Endothelial cell (in vitro differentiated cells): ENCODE measurements around the gene DNAH11. TPM values are rescaled to one million over a fixed set of nuclear protein-coding genes. Genes with fewer than 3 reads are reported as not detected.

ENCODE experiments used
- DNase-seq: peaks from one replicate; pipeline ENCODE4 v3.0.0; 2021; ENCODE audit warnings: low spot score
- H3K27ac Mint-ChIP-seq: one replicate; pipeline ENCODE4 v1.8.0; 2021; ENCODE audit warnings: mixed read lengths, inconsistent platforms; ENCODE audit not compliant: unreplicated experiment
- H3K27me3 Mint-ChIP-seq: one replicate; pipeline ENCODE4 v1.8.0; 2021; ENCODE audit warnings: mild to moderate bottlenecking, moderate library complexity, mixed read lengths, inconsistent platforms; ENCODE audit not compliant: unreplicated experiment
- H3K36me3 Mint-ChIP-seq: one replicate; pipeline ENCODE4 v1.8.0; 2021; ENCODE audit warnings: mild to moderate bottlenecking, low read depth, mixed read lengths, inconsistent platforms; ENCODE audit not compliant: unreplicated experiment
- H3K4me1 Mint-ChIP-seq: one replicate; pipeline ENCODE4 v1.8.0; 2021; ENCODE audit warnings: mild to moderate bottlenecking, mixed read lengths, inconsistent platforms; ENCODE audit not compliant: unreplicated experiment
- H3K4me3 Mint-ChIP-seq: one replicate; pipeline ENCODE4 v1.8.0; 2021; ENCODE audit warnings: mild to moderate bottlenecking, mixed read lengths, inconsistent platforms; ENCODE audit not compliant: unreplicated experiment
- H3K9me3 Mint-ChIP-seq: one replicate; pipeline ENCODE4 v1.8.0; 2021; ENCODE audit warnings: mixed read lengths, inconsistent platforms; ENCODE audit not compliant: unreplicated experiment
- total RNA-seq: library from RNA; stranded (reverse); fragmentation: NEBNext Ultra II Directional; extraction: Animal tissue kit (Norgen Biotek cat#: 25700); gene quantifications from one replicate; pipeline ENCODE4 v1.2.1, GENCODE V29; 2021; ENCODE audit not compliant: unreplicated experiment
- TF ChIP-seq, protein P1 (sequence below): fragments of 200-600 bp; sonication (generic); IDR thresholded peaks from one replicate; pipeline ENCODE4 v1.5.0; 2021; ENCODE audit warnings: antibody characterized with exemption; ENCODE audit not compliant: unreplicated experiment

Gene DNAH11
- total RNA-seq, 1 donor from 2014 or later, result 0.18 TPM

DNA sequence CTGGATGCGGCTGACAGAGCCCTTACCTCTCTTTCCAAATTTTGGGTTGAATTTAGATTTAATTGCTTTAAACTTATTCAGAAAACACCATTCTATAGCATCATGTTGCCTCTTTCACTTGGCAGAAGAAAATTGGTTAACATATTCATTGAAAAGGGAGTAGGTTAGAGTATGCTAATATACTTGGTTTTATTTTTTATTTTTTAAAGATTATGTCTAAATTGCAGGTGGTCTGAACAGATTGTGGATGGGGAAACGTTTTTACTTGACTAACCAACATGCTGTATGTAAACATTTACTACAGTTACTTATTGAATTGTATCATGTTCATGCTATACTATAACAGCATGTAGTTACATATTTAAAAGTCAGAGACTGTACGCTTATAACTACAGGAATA, 65.6 kb downstream of the DNAH11 start:
- Mint-ChIP-seq H3K4me1 (no peaks in the 10 kb centered on the region), H3K4me3 (no peak overlapping the region), H3K27me3 (no peaks in the 10 kb centered on the region), H3K36me3 (no peaks in the 10 kb centered on the region), H3K9me3 (no peaks in the 10 kb centered on the region), H3K27ac (no peak overlapping the region)
- no peak for DNase-seq
- TF ChIP-seq, protein P1, sequence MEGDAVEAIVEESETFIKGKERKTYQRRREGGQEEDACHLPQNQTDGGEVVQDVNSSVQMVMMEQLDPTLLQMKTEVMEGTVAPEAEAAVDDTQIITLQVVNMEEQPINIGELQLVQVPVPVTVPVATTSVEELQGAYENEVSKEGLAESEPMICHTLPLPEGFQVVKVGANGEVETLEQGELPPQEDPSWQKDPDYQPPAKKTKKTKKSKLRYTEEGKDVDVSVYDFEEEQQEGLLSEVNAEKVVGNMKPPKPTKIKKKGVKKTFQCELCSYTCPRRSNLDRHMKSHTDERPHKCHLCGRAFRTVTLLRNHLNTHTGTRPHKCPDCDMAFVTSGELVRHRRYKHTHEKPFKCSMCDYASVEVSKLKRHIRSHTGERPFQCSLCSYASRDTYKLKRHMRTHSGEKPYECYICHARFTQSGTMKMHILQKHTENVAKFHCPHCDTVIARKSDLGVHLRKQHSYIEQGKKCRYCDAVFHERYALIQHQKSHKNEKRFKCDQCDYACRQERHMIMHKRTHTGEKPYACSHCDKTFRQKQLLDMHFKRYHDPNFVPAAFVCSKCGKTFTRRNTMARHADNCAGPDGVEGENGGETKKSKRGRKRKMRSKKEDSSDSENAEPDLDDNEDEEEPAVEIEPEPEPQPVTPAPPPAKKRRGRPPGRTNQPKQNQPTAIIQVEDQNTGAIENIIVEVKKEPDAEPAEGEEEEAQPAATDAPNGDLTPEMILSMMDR, result no peak

DNA sequence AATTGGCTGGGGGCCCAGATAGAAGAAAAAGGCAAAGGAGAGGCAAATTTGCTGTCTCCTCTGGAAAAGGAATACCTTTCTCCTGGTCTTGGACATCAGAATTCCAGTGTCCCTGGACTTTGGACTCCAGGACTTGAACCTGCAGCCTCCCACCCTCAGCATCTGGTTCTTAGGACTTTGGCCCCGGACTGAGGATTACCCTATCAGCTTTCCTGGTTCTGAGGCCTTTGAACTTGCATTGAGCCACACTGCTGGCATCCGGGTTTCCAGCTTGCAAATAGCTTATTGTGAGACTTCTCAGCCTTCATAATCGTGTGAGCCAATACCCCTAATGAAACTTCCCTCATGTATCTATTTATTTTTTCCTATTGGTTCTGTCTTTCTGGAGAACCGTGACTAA, 68.3 kb downstream of the DNAH11 start:
- H3K4me1 Mint-ChIP-seq, result no peaks in the 10 kb centered on the region
- no peaks in the 10 kb centered on the region for H3K9me3 Mint-ChIP-seq
- TF ChIP-seq, protein P1, result no peak
- no peak overlapping the region for H3K27ac Mint-ChIP-seq
- no peaks in the 10 kb centered on the region for H3K36me3 Mint-ChIP-seq
- no peak overlapping the region for H3K4me3 Mint-ChIP-seq
- DNase-seq, result no peak
- H3K27me3 Mint-ChIP-seq, result no peaks in the 10 kb centered on the region

DNA sequence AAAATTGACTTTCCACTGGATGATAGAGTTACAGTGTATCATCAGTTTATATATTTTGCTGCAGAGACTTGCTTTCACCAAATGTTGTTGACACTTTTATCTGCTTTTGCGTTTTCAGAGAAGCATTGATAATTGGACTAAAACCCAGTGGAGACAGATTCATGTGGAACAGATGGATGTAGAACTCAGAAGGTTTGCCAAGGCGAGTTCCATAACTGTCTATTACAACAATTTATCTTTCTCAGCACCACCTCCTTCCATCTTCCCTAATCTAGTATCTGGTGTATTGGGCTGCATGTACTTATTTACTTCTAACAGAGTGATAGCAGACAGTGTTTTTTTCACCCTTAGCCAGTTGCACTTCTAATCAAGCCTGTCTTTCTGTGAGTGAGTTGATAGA, 73.3 kb downstream of the DNAH11 start:
- TF ChIP-seq, protein P1, result no peak
- Mint-ChIP-seq H3K27me3 (no peaks in the 10 kb centered on the region), H3K4me1 (no peaks in the 10 kb centered on the region), H3K36me3 (no peaks in the 10 kb centered on the region), H3K27ac (no peak overlapping the region), H3K4me3 (no peak overlapping the region), H3K9me3 (no peaks in the 10 kb centered on the region)
- DNase-seq, result no peak

DNA sequence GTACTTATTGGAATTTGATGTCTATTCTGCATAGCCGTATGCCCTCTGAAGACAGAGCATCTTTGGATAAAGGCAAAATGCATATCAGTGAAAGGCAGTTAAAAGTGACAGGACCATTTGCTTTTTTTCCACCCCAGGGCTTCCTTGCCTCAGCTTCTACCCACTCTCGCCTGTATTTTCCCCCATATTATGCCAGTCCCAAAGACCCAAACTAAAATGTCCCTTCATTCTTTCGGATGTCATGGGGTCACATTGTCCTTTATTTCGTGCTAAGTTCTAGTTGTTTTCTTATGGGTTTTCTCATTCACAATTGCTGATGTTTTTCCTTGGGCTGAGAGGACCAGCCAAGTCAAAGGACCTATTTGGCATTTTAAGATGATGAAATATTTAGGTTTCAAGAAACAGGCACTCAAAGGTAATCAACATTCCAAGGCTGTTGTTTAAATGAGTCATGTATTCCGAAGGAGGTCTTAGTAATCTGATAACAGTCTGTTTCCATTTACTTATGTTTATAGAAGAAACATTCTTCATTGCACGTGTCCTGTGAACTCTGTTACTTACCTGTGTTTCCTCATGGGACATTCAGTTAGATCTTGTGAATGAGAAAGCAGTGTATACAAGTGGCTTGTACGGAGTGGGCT, 74.1 kb downstream of the DNAH11 start:
- Mint-ChIP-seq H3K4me3 (no peak overlapping the region), H3K4me1 (no peaks in the 10 kb centered on the region), H3K36me3 (no peaks in the 10 kb centered on the region), H3K27me3 (peaks cover 2% of the 10 kb centered on the region), H3K9me3 (no peaks in the 10 kb centered on the region), H3K27ac (no peak overlapping the region)
- no peak for DNase-seq
- TF ChIP-seq, protein P1, result no peak

DNA sequence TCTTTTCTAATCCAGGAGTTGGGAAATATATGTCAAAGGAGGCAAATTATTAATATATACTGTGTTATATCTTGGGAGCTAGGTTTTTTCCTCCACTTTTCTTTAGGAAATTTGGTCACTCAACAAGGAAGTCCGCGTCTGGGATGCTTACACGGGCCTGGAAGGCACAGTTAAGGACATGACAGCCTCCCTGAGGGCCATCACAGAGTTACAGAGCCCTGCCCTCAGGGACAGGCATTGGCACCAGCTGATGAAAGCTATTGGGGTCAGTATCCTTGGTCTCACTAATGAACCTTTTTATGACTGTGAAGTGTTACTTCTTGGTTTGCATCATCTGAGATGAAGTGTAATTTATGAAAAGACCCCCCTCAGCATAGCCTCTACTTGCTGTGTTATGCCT, 74.7 kb downstream of the DNAH11 start:
- TF ChIP-seq, protein P1, result no peak
- Mint-ChIP-seq H3K4me3 (no peak overlapping the region), H3K36me3 (no peaks in the 10 kb centered on the region), H3K27ac (no peak overlapping the region), H3K27me3 (peaks cover 2% of the 10 kb centered on the region), H3K4me1 (no peaks in the 10 kb centered on the region), H3K9me3 (no peaks in the 10 kb centered on the region)
- DNase-seq, result no peak
